ENCODE measurements around the gene MUC4.
"Not testable (repeated sequence)": the region's sequence is repeated elsewhere in the genome, so short reads cannot be mapped to it uniquely, and the experiment has no call there.

MUC4 gene

GRCh38 chr3:195812366-195812765, 637 bp upstream of the MUC4 start:
- no peak for DNase-seq

- no peak for DNase-seq
Observed at GRCh38 chr3:195810455-195810845, 1.3 kb downstream of the MUC4 start.

- no peak for DNase-seq
Observed at GRCh38 chr3:195809796-195810454, 1.8 kb downstream of the MUC4 start.

GRCh38 chr3:195809291-195809785, 2.4 kb downstream of the MUC4 start:
- DNase-seq: no peak

- no peak for DNase-seq
Observed at GRCh38 chr3:195808741-195809290, 2.9 kb downstream of the MUC4 start.

GRCh38 chr3:195807681-195808121, 4.0 kb downstream of the MUC4 start:
- no peak for DNase-seq

- no peak for DNase-seq
Observed at GRCh38 chr3:195806916-195807231, 4.9 kb downstream of the MUC4 start.

- no peak for DNase-seq
Observed at GRCh38 chr3:195806211-195806915, 5.4 kb downstream of the MUC4 start.

- not testable (repeated sequence) for DNase-seq
Observed at GRCh38 chr3:195805588-195805987, 6.1 kb downstream of the MUC4 start.

GRCh38 chr3:195805181-195805580, 6.5 kb downstream of the MUC4 start:
- DNase-seq: no peak

GRCh38 chr3:195803289-195803908, 8.3 kb downstream of the MUC4 start:
- no peak for DNase-seq

- no peak for DNase-seq
Observed at GRCh38 chr3:195802795-195803194, 8.9 kb downstream of the MUC4 start.

GRCh38 chr3:195802261-195802701, 9.4 kb downstream of the MUC4 start:
- no peak for DNase-seq

GRCh38 chr3:195801251-195802183, 10.2 kb downstream of the MUC4 start:
- DNase-seq: no peak

- no peak for DNase-seq
Observed at GRCh38 chr3:195800240-195800639, 11.5 kb downstream of the MUC4 start.

GRCh38 chr3:195796795-195797194, 14.9 kb downstream of the MUC4 start:
- no peak for DNase-seq

GRCh38 chr3:195794708-195795107, 17.0 kb downstream of the MUC4 start:
- DNase-seq: no peak

GRCh38 chr3:195792621-195793020, 19.1 kb downstream of the MUC4 start:
- DNase-seq: not testable (repeated sequence)

- no peak for DNase-seq
Observed at GRCh38 chr3:195790901-195791300, 20.8 kb downstream of the MUC4 start.

GRCh38 chr3:195788711-195789581, 22.8 kb downstream of the MUC4 start:
- DNase-seq: no peak

- DNase-seq: not testable (repeated sequence)
Observed at GRCh38 chr3:195785781-195786405, 25.8 kb downstream of the MUC4 start.
